ENCODE data around the gene GRID1.

GRID1 gene

DNA sequence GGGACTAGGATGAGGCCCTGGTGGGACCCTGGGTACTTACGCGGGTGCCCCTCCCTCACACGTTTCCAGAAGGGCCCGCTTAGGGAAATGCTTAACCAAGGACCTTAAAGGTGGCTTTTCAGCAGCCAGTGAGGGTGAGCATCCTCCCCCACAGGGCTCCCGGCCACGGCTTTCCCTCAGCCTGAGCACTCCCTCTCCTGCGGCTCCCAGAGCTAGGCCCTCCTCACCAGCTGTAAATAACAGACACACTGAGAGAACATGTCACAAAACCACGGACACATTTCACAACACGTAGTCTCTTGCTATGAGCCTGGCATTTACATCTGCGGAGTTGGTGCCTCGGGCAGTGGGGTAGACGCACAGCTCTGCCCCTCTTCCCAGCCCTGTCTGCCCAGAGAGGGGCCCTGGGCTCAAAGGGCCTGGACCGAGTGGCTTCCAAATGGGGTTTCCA, 25.2 kb downstream of the GRID1 start:
- TF ChIP-seq, protein P1, sequence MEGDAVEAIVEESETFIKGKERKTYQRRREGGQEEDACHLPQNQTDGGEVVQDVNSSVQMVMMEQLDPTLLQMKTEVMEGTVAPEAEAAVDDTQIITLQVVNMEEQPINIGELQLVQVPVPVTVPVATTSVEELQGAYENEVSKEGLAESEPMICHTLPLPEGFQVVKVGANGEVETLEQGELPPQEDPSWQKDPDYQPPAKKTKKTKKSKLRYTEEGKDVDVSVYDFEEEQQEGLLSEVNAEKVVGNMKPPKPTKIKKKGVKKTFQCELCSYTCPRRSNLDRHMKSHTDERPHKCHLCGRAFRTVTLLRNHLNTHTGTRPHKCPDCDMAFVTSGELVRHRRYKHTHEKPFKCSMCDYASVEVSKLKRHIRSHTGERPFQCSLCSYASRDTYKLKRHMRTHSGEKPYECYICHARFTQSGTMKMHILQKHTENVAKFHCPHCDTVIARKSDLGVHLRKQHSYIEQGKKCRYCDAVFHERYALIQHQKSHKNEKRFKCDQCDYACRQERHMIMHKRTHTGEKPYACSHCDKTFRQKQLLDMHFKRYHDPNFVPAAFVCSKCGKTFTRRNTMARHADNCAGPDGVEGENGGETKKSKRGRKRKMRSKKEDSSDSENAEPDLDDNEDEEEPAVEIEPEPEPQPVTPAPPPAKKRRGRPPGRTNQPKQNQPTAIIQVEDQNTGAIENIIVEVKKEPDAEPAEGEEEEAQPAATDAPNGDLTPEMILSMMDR (IDR thresholded peaks at IDR 0.05) = no peak
- DNase-seq = peak in 1 of 2 donors; percentile 43
- Histone ChIP-seq H3K27me3 (no peaks in the 10 kb centered on the region), H3K4me1 (no peaks in the 10 kb centered on the region), H3K36me3 (no peaks in the 10 kb centered on the region), H3K9me3 (no peaks in the 10 kb centered on the region), H3K4me3 (no peak overlapping the region), H3K27ac (no peak overlapping the region)
- intact Hi-C loops (cut with DNase I; ENCODE audit: low total_unique reads) = no loop called here

DNA sequence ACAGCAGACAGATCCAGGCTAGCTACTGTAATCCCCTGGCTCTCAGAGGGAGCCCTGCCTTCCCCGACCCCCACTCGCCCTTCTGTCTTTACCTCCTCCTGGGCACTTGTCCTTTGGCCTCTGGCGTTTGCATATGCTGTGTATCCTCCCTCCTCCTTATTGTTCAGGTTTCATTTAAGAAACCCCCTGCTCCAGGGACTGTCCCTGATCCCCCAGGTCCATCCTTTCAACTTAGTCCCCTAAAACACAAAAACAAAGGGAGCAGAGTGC, 25.7 kb downstream of the GRID1 start:
- TF ChIP-seq, protein P1 (IDR thresholded peaks at IDR 0.05) = no peak

DNA sequence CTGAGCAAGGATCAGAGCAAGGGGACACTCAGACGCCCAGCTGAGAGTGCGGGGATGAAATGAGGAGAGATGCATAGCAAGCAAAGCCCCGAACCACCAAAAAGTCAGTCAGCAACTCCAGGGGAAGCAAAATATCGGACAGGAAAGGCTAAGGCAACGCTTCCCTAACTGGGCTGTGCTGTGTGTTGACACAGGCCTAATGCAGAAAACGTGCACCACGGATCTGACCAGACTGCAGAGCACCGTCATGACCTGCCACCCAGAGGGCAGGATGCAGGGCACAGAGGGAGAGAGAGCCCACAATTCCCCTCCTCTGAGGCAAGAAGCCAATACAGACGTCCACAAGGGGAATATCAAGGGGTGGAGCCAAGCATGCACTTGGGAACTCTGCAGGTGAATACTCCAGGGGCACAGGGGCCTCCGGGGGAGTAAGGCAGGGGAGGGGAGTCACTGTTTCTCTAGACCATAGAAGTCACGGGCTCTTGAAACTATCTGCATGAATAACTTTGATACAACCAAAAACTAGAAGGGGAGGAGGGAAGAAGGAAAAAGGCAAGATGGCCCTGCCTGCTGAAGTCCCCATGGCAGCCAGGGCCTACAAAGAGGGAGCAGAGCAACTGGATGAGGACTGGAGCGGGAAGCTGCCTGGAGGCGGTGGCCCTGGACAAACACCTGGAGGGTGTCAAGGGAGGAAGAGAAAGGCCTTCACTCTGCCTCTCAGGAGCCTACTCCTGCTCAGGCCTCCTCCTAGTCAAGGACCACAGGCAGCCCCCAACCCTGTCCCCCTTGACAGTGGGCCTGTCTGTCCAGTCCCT, 26.2 kb downstream of the GRID1 start:
- Histone ChIP-seq H3K4me1 (no peaks in the 10 kb centered on the region), H3K9me3 (no peaks in the 10 kb centered on the region), H3K36me3 (no peaks in the 10 kb centered on the region), H3K27me3 (no peaks in the 10 kb centered on the region), H3K27ac (no peak overlapping the region), H3K4me3 (no peak overlapping the region)
- intact Hi-C loops (cut with DNase I; ENCODE audit: low total_unique reads) = no loop called here
- DNase-seq = peak in 1 of 2 donors; percentile 41
- TF ChIP-seq, protein P1 (IDR thresholded peaks at IDR 0.05) = no peak

More for the DNA sequence above, 25.7 kb downstream of the GRID1 start:
- Histone ChIP-seq H3K36me3 (no peaks in the 10 kb centered on the region), H3K9me3 (no peaks in the 10 kb centered on the region), H3K4me3 (no peak overlapping the region), H3K27ac (no peak overlapping the region), H3K27me3 (no peaks in the 10 kb centered on the region), H3K4me1 (no peaks in the 10 kb centered on the region)
- no peak for DNase-seq
- intact Hi-C loops (cut with DNase I; ENCODE audit: low total_unique reads) = no loop called here

DNA sequence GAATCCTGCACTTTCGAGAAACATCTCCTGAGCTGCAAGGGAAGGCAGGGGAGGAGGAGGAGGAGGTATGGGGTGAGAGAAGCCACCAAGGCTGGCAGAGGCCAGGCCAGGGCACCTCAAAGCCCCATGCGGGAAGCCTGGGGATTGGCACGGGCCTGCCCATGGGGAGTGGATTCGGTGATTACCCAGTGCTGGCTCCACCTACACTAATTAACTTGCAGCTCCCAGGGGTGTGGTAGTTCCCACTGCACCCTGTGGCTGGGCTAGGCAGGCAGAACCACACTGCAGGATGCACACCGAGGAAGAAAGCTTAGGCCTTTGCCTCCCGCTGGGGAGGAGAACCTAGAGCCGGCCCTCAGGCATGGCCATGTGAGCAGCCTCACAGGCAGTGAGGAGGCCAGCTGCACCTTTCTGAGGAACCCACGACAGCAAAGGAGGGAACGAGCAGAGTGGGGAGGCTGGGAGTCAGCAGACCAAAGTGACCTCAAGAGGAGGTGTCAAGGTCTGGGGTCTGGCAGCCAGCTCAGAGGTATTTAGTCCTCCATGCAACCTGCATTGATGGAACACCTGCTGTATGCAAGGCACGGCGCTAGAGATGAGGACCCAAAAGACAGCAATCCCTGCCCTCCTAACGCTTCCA, 27.2 kb downstream of the GRID1 start:
- Histone ChIP-seq H3K36me3 (no peaks in the 10 kb centered on the region), H3K4me1 (no peaks in the 10 kb centered on the region), H3K27ac (no peak overlapping the region), H3K27me3 (no peaks in the 10 kb centered on the region), H3K4me3 (no peak overlapping the region), H3K9me3 (no peaks in the 10 kb centered on the region)
- intact Hi-C loops (cut with DNase I; ENCODE audit: low total_unique reads) = no loop called here
- DNase-seq = peak in 1 of 2 donors; percentile 34
- TF ChIP-seq, protein P1 (IDR thresholded peaks at IDR 0.05) = no peak

DNA sequence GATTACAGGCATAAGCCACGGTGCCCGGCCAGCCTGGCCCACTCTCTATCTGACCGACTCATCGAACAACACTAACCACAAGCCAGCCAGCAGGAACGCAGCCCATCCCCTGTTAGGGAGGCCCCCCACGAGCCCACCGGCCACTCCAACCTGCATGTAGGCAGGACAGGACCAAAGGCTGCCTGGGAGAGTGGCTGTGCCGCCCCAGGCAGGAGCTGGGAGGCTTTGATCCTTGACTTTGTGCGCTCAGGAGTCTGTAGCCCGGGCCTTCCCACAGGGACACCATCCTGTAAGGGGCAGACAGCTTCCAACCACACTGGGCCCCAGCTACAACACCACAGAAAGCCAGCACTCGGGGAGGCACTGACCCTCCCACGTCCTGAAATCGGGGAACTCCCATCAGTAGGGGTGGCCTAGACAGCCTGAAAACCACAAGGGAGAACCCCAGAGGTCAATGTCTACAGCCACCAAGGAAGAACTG, 29.4 kb downstream of the GRID1 start:
- intact Hi-C loops (cut with DNase I; ENCODE audit: low total_unique reads) = no loop called here
- Histone ChIP-seq H3K27me3 (no peaks in the 10 kb centered on the region), H3K27ac (no peak overlapping the region), H3K36me3 (no peaks in the 10 kb centered on the region), H3K4me1 (no peaks in the 10 kb centered on the region), H3K9me3 (no peaks in the 10 kb centered on the region), H3K4me3 (no peak overlapping the region)
- DNase-seq = peak in 1 of 2 donors; percentile 51
- TF ChIP-seq, protein P1 (IDR thresholded peaks at IDR 0.05) = no peak
